Measurements from ENCODE around the gene CCL4.

CCL4 gene

DNA sequence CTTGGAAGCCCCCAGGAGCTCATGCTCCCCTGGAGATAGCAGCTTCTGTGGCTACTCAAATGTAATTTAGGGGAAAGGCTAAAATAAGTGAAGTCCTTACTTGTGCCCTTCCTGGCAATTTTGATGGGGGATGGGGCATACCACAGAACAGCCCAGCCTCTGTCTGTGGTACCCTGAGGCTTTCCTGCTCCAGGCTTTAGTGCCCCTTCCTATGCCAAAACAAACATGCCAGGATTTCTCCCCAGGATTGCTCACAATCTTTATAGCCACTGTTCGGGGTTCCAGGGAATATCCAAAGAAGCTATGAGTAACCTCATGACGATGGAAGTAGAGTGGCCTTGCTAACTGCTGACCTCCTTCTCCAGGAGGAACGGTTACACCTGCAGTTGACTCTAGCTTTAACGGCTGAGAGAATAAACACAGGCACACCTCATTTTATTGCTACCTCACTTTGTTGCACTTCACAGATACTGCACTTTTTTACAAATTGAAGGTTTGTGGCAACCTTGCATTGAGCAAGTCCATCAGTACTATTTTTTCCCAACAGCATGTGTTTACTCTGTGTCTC lies 24.9 kb downstream of the CCL4 start:
- Histone ChIP-seq H3K9me3 (peaks cover 42% of the 10 kb centered on the region), H3K27me3 (no peaks in the 10 kb centered on the region), H3K4me2 (no peak overlapping the region), H3K4me3 (no peak overlapping the region), H4K20me1 (no peaks in the 10 kb centered on the region), H3K27ac (no peak overlapping the region), H3K36me3 (no peaks in the 10 kb centered on the region), H3K4me1 (peaks cover 8% of the 10 kb centered on the region; the same call in 1 of the 2 replicates), H3K9ac (no peak overlapping the region)
- no peak for TF ChIP-seq Cebpa-rat (IDR thresholded peaks at IDR 0.05)

DNA sequence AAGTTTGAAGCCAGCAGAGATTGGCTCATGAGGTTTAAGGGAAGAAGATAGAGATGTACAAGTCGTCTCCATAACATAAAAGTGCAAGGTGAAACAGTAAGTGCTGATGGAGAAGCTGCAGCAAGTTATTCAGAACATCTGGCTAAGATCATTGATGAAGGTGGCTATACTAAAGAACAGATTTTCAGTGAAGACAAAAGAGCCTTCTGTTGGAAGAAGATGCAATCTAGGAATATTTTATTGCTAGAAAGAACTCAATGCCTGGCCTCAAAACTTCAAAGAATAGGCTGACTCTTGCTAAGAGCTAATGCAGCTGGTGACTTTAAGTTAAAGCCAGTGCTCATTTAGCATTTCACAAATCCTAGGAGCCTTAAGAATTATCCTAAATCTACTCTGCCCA lies 26.0 kb downstream of the CCL4 start:
- Histone ChIP-seq H3K9ac (no peak overlapping the region), H4K20me1 (no peaks in the 10 kb centered on the region), H3K36me3 (no peaks in the 10 kb centered on the region), H3K4me2 (no peak overlapping the region), H3K9me3 (peaks cover 36% of the 10 kb centered on the region), H3K27me3 (no peaks in the 10 kb centered on the region), H3K4me3 (no peak overlapping the region), H3K4me1 (peaks cover 8% of the 10 kb centered on the region; the same call in 1 of the 2 replicates), H3K27ac (no peak overlapping the region)
- no peak for TF ChIP-seq Cebpa-rat (IDR thresholded peaks at IDR 0.05)

DNA sequence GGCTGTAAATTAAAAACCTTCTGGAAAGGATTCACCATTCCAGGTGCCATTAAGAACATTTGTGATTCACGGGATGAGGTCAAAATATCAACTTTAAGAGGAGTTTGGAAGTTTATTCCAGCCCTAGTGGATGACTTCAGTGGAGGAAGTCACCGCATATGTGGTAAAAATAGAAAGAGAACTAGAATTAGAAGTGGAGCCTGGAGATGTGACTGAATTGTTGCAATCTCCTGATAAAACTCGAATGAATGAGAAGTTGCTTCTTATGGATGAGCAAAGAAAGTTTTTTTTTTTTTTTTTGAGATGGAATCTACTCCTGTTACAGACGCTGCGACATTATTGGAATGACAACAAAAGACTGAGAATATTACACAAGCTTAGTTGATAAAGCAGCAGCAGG lies 26.7 kb downstream of the CCL4 start:
- no peak overlapping the region for H3K9ac ChIP-seq
- H3K36me3 ChIP-seq, result no peaks in the 10 kb centered on the region
- H3K27me3 ChIP-seq, result no peaks in the 10 kb centered on the region
- H3K9me3 ChIP-seq, result peaks cover 29% of the 10 kb centered on the region
- H3K27ac ChIP-seq, result no peak overlapping the region
- H3K4me3 ChIP-seq, result no peak overlapping the region
- H4K20me1 ChIP-seq, result no peaks in the 10 kb centered on the region
- no peak for TF ChIP-seq Cebpa-rat (IDR thresholded peaks at IDR 0.05)
- peaks cover 8% of the 10 kb centered on the region; the same call in 1 of the 2 replicates for H3K4me1 ChIP-seq
- no peak overlapping the region for H3K4me2 ChIP-seq

- Histone ChIP-seq H3K4me2 (no peak overlapping the region), H3K9ac (no peak overlapping the region), H3K9me3 (peaks cover 18% of the 10 kb centered on the region), H3K27me3 (no peaks in the 10 kb centered on the region), H3K36me3 (no peaks in the 10 kb centered on the region), H4K20me1 (no peaks in the 10 kb centered on the region), H3K4me1 (peaks cover 8% of the 10 kb centered on the region; the same call in 1 of the 2 replicates), H3K27ac (no peak overlapping the region), H3K4me3 (no peak overlapping the region)
- no peak for TF ChIP-seq Cebpa-rat (IDR thresholded peaks at IDR 0.05)
Measured at GRCh38 chr17:36131421-36131820, 27.8 kb downstream of the CCL4 start.

GRCh38 chr17:36131931-36132330 lies 28.3 kb downstream of the CCL4 start:
- Histone ChIP-seq H3K27ac (no peak overlapping the region), H3K9ac (no peak overlapping the region), H3K4me3 (no peak overlapping the region), H3K9me3 (peaks cover 13% of the 10 kb centered on the region), H3K4me2 (no peak overlapping the region), H3K27me3 (no peaks in the 10 kb centered on the region), H3K4me1 (peaks cover 5% of the 10 kb centered on the region; the same call in 1 of the 2 replicates), H4K20me1 (no peaks in the 10 kb centered on the region), H3K36me3 (no peaks in the 10 kb centered on the region)
- no peak for TF ChIP-seq Cebpa-rat (IDR thresholded peaks at IDR 0.05)

- Histone ChIP-seq H3K4me3 (no peak overlapping the region), H3K4me1 (peaks cover under 1% of the 10 kb centered on the region; the same call in 1 of the 2 replicates), H3K27ac (no peak overlapping the region), H3K36me3 (no peaks in the 10 kb centered on the region), H3K27me3 (no peaks in the 10 kb centered on the region), H3K9ac (no peak overlapping the region), H3K9me3 (peaks cover 8% of the 10 kb centered on the region), H3K4me2 (no peak overlapping the region; the same call in 1 of the 2 replicates), H4K20me1 (no peaks in the 10 kb centered on the region)
- no peak for TF ChIP-seq Cebpa-rat (IDR thresholded peaks at IDR 0.05)
Measured at GRCh38 chr17:36132421-36132831, 28.8 kb downstream of the CCL4 start.

DNA sequence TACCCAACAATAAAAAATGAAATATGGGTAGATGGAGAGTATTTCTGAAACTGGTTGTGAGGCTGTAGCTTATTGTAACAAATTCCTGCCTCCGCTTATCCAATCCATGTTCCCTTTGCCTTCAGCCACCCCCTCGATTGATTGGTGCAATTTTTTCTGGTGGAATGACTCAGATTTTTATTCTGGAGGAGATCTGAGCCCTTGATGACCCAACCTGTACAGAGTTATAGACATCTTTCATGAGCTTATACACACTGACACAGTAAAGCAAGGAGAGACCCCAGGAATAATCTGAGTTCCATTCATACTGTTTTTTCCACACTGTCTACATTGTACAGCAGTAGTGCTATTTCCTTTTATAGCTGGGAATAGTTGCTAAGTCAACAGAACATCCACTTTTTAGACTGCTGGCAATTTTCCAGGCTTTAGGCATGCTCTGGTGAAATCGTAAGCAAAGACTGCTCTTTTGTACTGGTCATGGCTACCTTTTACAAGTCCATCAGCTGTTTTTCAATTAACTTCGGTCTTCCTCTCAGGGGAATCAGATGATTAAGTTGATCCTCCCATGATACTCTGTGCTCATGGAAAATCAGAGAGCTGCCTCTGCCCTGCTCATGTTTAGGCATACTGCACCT lies 30.1 kb downstream of the CCL4 start:
- no peak overlapping the region for H3K27ac ChIP-seq
- H3K27me3 ChIP-seq, result no peaks in the 10 kb centered on the region
- no peaks in the 10 kb centered on the region for H3K4me1 ChIP-seq
- no peak overlapping the region for H3K4me2 ChIP-seq
- H3K4me3 ChIP-seq, result no peak overlapping the region
- H3K9me3 ChIP-seq, result peaks cover 7% of the 10 kb centered on the region
- H4K20me1 ChIP-seq, result no peaks in the 10 kb centered on the region
- no peaks in the 10 kb centered on the region for H3K36me3 ChIP-seq
- no peak for TF ChIP-seq Cebpa-rat (IDR thresholded peaks at IDR 0.05)
- no peak overlapping the region for H3K9ac ChIP-seq

DNA sequence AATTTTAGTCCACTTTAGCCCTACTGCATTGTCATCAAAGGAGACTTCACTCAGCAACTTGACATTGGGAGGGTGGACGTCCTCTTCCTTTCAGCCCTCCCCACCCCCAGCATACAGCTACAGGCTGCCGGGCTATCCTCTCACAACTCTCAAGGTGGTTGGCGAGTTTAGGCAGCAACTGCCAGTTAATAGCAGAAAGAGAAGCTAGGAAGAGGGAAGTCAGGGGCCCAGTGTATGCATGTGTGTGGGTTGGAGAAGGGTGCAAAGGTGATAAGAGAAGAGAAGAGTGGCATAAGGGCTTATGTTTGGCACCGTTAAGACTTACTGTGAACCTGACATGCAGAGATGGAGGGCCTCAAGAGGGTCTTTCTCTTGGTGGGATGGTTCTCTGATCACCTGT lies 31.8 kb downstream of the CCL4 start:
- Histone ChIP-seq H3K27me3 (no peaks in the 10 kb centered on the region), H3K4me1 (no peaks in the 10 kb centered on the region), H4K20me1 (no peaks in the 10 kb centered on the region), H3K9ac (no peak overlapping the region), H3K4me2 (no peak overlapping the region), H3K9me3 (peaks cover 7% of the 10 kb centered on the region), H3K4me3 (no peak overlapping the region), H3K36me3 (no peaks in the 10 kb centered on the region), H3K27ac (no peak overlapping the region)
- no peak for TF ChIP-seq Cebpa-rat (IDR thresholded peaks at IDR 0.05)

DNA sequence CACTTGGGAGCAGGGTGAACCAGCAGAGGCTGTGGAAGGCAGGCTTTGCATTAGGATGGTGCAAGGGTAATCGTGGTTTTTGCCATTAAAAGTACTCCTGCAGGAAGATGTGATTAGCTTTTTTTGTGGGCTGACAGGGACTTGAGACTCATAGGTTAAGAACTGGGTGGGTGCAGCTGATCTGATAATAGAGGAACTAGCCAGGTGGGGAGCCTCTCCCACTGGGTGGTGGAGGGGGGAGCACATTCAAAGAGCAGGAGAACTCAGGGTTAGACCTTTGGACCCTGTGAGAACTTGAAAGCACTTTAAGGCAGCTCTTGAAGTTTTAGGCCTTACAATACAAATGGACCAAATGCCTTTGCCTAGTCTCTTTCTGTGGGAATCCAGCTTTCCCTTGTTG lies 32.4 kb downstream of the CCL4 start:
- peaks cover 7% of the 10 kb centered on the region for H3K9me3 ChIP-seq

DNA sequence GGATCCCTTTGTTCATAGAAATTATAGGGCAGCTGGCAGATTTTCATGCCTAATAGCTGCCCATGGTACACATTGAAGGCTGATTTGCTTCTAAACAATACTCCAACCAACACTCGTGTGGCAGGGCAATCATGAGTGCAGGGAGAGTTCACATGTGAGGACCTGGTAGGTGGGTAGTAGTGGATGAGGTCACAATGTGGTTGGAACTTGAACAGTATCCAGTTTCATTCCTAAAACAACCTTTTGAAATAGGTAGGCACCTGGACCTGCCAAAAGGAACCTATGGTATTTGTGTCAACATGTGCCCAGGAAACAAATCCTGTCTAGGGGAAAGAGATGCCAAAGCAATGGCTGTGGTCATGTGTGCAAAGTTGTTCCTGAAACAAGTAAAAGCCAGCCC lies 32.8 kb downstream of the CCL4 start:
- Histone ChIP-seq H3K4me1 (no peaks in the 10 kb centered on the region), H3K4me2 (no peak overlapping the region), H3K27ac (no peak overlapping the region), H3K9me3 (peaks cover 7% of the 10 kb centered on the region), H3K27me3 (no peaks in the 10 kb centered on the region), H3K36me3 (no peaks in the 10 kb centered on the region), H3K9ac (no peak overlapping the region), H4K20me1 (no peaks in the 10 kb centered on the region), H3K4me3 (no peak overlapping the region)
- TF ChIP-seq Cebpa-rat (IDR thresholded peaks at IDR 0.05), result no peak

More for the DNA sequence above, 32.4 kb downstream of the CCL4 start:
- TF ChIP-seq Cebpa-rat (IDR thresholded peaks at IDR 0.05), result no peak
- Histone ChIP-seq H4K20me1 (no peaks in the 10 kb centered on the region), H3K4me1 (no peaks in the 10 kb centered on the region), H3K27me3 (no peaks in the 10 kb centered on the region), H3K36me3 (no peaks in the 10 kb centered on the region), H3K27ac (no peak overlapping the region), H3K4me3 (no peak overlapping the region), H3K9ac (no peak overlapping the region), H3K4me2 (no peak overlapping the region)
